Prostate gland (tissue), 2 donors: ENCODE measurements around the gene EML1.

Source experiments
- POLR2A ChIP-seq: fragments of 450-650 bp; IDR thresholded peaks from one replicate; pipeline ENCODE4 v1.6.1; 2016; ENCODE audit warnings: antibody characterized with exemption, mild to moderate bottlenecking
- TF ChIP-seq, protein P1 (sequence below), 4 experiments: fragments of 200-600 bp in 2 of 4; fragments of 450-650 bp in 2 of 4; sonication (generic) in 2 of 4; IDR thresholded peaks; 1 replicate in 3 of 4; 2 replicates in 1 of 4; pipeline ENCODE4 v1.5.1; 2016 to 2019; ENCODE audit warnings: antibody characterized with exemption in 4 of 4, mild to moderate bottlenecking in 2 of 4, moderate library complexity in 2 of 4

GRCh38 chr14:99829450-99829849 lies 36.2 kb downstream of the EML1 start:
- TF ChIP-seq, protein P1, sequence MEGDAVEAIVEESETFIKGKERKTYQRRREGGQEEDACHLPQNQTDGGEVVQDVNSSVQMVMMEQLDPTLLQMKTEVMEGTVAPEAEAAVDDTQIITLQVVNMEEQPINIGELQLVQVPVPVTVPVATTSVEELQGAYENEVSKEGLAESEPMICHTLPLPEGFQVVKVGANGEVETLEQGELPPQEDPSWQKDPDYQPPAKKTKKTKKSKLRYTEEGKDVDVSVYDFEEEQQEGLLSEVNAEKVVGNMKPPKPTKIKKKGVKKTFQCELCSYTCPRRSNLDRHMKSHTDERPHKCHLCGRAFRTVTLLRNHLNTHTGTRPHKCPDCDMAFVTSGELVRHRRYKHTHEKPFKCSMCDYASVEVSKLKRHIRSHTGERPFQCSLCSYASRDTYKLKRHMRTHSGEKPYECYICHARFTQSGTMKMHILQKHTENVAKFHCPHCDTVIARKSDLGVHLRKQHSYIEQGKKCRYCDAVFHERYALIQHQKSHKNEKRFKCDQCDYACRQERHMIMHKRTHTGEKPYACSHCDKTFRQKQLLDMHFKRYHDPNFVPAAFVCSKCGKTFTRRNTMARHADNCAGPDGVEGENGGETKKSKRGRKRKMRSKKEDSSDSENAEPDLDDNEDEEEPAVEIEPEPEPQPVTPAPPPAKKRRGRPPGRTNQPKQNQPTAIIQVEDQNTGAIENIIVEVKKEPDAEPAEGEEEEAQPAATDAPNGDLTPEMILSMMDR (IDR thresholded peaks at IDR 0.05), result no peak
- no peak for TF ChIP-seq POLR2A
